Testis (tissue), 3 donors: ENCODE results near the gene VSIG10. TPM values are rescaled to one million over a fixed set of nuclear protein-coding genes. Genes with fewer than 3 reads are reported as not detected.

ENCODE experiments used
- DNase-seq: peaks from one replicate; pipeline ENCODE4 v3.0.0-alpha.2; 2019
- H3K27ac ChIP-seq, 2 donors: fragments of 200-600 bp; sonication (generic); one replicate each; pipeline ENCODE4 v1.5.1; 2019
- H3K27me3 ChIP-seq: fragments of 200-600 bp; sonication (generic); one replicate; pipeline ENCODE4 v1.5.1; 2019
- H3K36me3 ChIP-seq: fragments of 200-600 bp; sonication (generic); one replicate; pipeline ENCODE4 v1.5.1; 2017; ENCODE audit warnings: low read depth; ENCODE audit errors: missing control alignments
- H3K4me1 ChIP-seq: fragments of 200-600 bp; sonication (generic); one replicate; pipeline ENCODE4 v1.5.1; 2019
- H3K4me3 ChIP-seq, 2 donors: fragments of 200-600 bp; sonication (generic); one replicate each; pipeline ENCODE4 v1.5.1; 2017 to 2019
- H3K9me3 ChIP-seq: fragments of 200-600 bp; sonication (generic); one replicate; pipeline ENCODE4 v1.5.1; 2017
- CTCF ChIP-seq, 3 experiments: fragments of 450-650 bp in 2 of 3; fragments of 200-600 bp in 1 of 3; sonication (generic) in 1 of 3; IDR thresholded peaks; one replicate each; pipeline ENCODE4 v1.5.1; 2016 to 2019; ENCODE audit warnings: antibody characterized with exemption in 3 of 3, mild to moderate bottlenecking in 2 of 3, moderate library complexity in 1 of 3
- POLR2A ChIP-seq: fragments of 450-650 bp; IDR thresholded peaks from one replicate; pipeline ENCODE4 v1.6.1; 2017; ENCODE audit warnings: antibody characterized with exemption, mild to moderate bottlenecking, moderate library complexity
- WGBS, 2 donors: methylation state at CpG; one replicate each; pipeline ENCODE4 v1.1.5; 2018; 5-methylcytosine and 5-hydroxymethylcytosine counted together
- intact Hi-C: fragments of 100-400 bp; cut with DNase I; formaldehyde crosslinking; loops from one replicate; pipeline ENCODE4 v1.15.1; 2023; ENCODE audit warnings: low total_unique reads
- polyA plus RNA-seq: library from polyadenylated mRNA; stranded (reverse); fragments of 350-450 nt; fragmentation: Illumina TruSeq; extraction: RNeasy Lipid Tissue Mini Kit (QIAGEN cat#74804); gene quantifications from one replicate; pipeline ENCODE4 v1.2.3, GENCODE V29; 2014; ENCODE audit warnings: low read depth, low replicate concordance; ENCODE audit not compliant: insufficient read depth
- total RNA-seq, 2 donors: library from RNA; depleted of rRNA; stranded (reverse); fragments of >200 nt; gene quantifications; one replicate each; pipeline ENCODE4 v1.2.3, GENCODE V29; 2016

The VSIG10 gene
- total and polyA plus RNA-seq, 3 donors from 2014 or later: 14.8 to 51.0 (median 43.2) TPM

- WGBS, 2 donors: 80 to 95% methylated on average over 4 of the region's 4 CpGs
Observed at GRCh38 chr12:118125743-118126118, 21.9 kb upstream of the VSIG10 start.

GRCh38 chr12:118124333-118124874, 20.6 kb upstream of the VSIG10 start:
- intact Hi-C loops: no loop called here
- no peaks in the 10 kb centered on the region for H3K36me3 ChIP-seq
- no peak for DNase-seq
- no peaks in the 10 kb centered on the region for H3K27me3 ChIP-seq
- H3K4me3 ChIP-seq: no peak overlapping the region
- TF ChIP-seq POLR2A (no peak), CTCF (IDR thresholded peaks at IDR 0.05) (no peak)
- no peak overlapping the region for H3K27ac ChIP-seq
- no peaks in the 10 kb centered on the region for H3K9me3 ChIP-seq
- WGBS, 2 donors: 92 to 95% methylated on average over 5 of the region's 5 CpGs
- peaks cover 29% of the 10 kb centered on the region for H3K4me1 ChIP-seq

More at GRCh38 chr12:118125743-118126118, 21.9 kb upstream of the VSIG10 start:
- Histone ChIP-seq H3K27ac (peak overlapping the region; percentile 3 to 30), H3K4me1 (peaks cover 16% of the 10 kb centered on the region), H3K27me3 (no peaks in the 10 kb centered on the region), H3K4me3 (no peak overlapping the region), H3K9me3 (no peaks in the 10 kb centered on the region), H3K36me3 (no peaks in the 10 kb centered on the region)
- DNase-seq: no peak
- intact Hi-C loops: no loop called here
- TF ChIP-seq POLR2A: no peak
- TF ChIP-seq CTCF (IDR thresholded peaks at IDR 0.05): no peak

- no peak for DNase-seq
- no peak overlapping the region for H3K4me3 ChIP-seq
- H3K4me1 ChIP-seq: peaks cover 29% of the 10 kb centered on the region
- TF ChIP-seq CTCF (IDR thresholded peaks at IDR 0.05): no peak
- TF ChIP-seq POLR2A: no peak
- no peaks in the 10 kb centered on the region for H3K36me3 ChIP-seq
- intact Hi-C loops: no loop called here
- no peaks in the 10 kb centered on the region for H3K27me3 ChIP-seq
- H3K9me3 ChIP-seq: no peaks in the 10 kb centered on the region
- peak overlapping the region in 1 of 2 donors; percentile 87 for H3K27ac ChIP-seq
- 92 to 97% methylated on average over 6 of the region's 6 CpGs for WGBS, 2 donors
Observed at GRCh38 chr12:118122264-118122663, 18.5 kb upstream of the VSIG10 start.

GRCh38 chr12:118120579-118121363, 17.0 kb upstream of the VSIG10 start:
- DNase-seq: peak; percentile 90
- WGBS, 2 donors: 16 to 19% methylated on average over 8 of the region's 8 CpGs
- Histone ChIP-seq H3K4me3 (no peak overlapping the region), H3K9me3 (no peaks in the 10 kb centered on the region), H3K36me3 (no peaks in the 10 kb centered on the region), H3K4me1 (peaks cover 27% of the 10 kb centered on the region), H3K27ac (peak overlapping the region; percentile 77 to 87), H3K27me3 (no peaks in the 10 kb centered on the region)
- TF ChIP-seq POLR2A (no peak), CTCF (IDR thresholded peaks at IDR 0.05) (peak in 2 of 3 experiments; percentile 47 to 76)
- intact Hi-C loops: no loop called here
